WERI-Rb-1 (cell line): ENCODE data around the gene MYLK.
A peak's percentile ranks its signal among the peaks of the same experiment; 100 is the strongest.

Experiments
- DNase-seq: peaks from one replicate; pipeline ENCODE4 v3.0.0-alpha.2; 2020
- H3K27ac ChIP-seq: fragments of 250-450 bp; sonication (Bioruptor Pico); 2 replicates; pipeline ENCODE4 v1.5.1; 2020; ENCODE audit warnings: mild to moderate bottlenecking, moderate library complexity
- H3K27me3 ChIP-seq: fragments of 250-450 bp; sonication (Bioruptor Pico); 2 replicates; pipeline ENCODE4 v1.5.1; 2021; ENCODE audit warnings: mild to moderate bottlenecking, low read depth, moderate library complexity; ENCODE audit not compliant: insufficient read depth, severe bottlenecking
- H3K36me3 ChIP-seq: fragments of 250-450 bp; sonication (Bioruptor Pico); 2 replicates; pipeline ENCODE4 v1.5.1; 2020; ENCODE audit warnings: mild to moderate bottlenecking, moderate library complexity
- H3K4me3 ChIP-seq: 2 replicates; pipeline ENCODE4 v1.5.1; 2011; ENCODE audit warnings: low read depth, mild to moderate bottlenecking, control low read depth, low read length
- H3K9me3 ChIP-seq: fragments of 250-450 bp; sonication (Bioruptor Pico); 2 replicates; pipeline ENCODE4 v1.5.1; 2021; ENCODE audit warnings: mild to moderate bottlenecking, moderate library complexity; ENCODE audit not compliant: severe bottlenecking
- CTCF ChIP-seq: IDR thresholded peaks from 2 replicates; pipeline ENCODE4 v1.5.1; 2011; ENCODE audit warnings: low read depth, mild to moderate bottlenecking, control low read depth, inconsistent platforms, low read length

MYLK gene

GRCh38 chr3:123651449-123652341 lies 232.4 kb downstream of the MYLK start:
- Histone ChIP-seq H3K27me3 (no peaks in the 10 kb centered on the region), H3K36me3 (no peaks in the 10 kb centered on the region), H3K9me3 (no peaks in the 10 kb centered on the region), H3K4me3 (no peak overlapping the region), H3K27ac (peak overlapping the region; percentile 89)
- no peak for DNase-seq
- no peak for TF ChIP-seq CTCF

DNA sequence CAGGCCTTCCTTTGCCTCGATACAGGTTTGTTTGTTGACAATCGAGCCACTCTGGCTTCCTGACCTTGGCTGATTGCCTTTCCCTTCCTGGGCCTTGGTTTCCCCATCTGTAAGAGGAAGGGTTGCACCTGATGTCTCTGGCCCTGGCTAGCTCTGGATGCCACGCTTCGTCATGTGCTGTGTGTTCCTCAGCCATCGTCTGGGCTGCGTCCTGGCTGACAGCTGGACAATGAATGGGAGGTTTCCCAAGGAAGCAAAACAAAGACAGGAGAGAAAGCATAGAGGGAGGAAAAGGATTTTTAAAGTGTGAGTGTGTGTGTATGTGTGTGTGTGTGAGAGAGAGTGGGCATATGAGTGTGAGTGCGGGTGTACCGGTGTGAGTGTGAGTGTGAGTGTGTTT lies 234.0 kb downstream of the MYLK start:
- DNase-seq = no peak
- no peak for TF ChIP-seq CTCF
- H3K4me3 ChIP-seq = no peak overlapping the region
- H3K9me3 ChIP-seq = no peaks in the 10 kb centered on the region
- H3K36me3 ChIP-seq = no peaks in the 10 kb centered on the region
- H3K27me3 ChIP-seq = no peaks in the 10 kb centered on the region
- no peak overlapping the region for H3K27ac ChIP-seq

GRCh38 chr3:123648696-123649405 lies 235.3 kb downstream of the MYLK start:
- Histone ChIP-seq H3K4me3 (no peak overlapping the region), H3K36me3 (no peaks in the 10 kb centered on the region), H3K27ac (no peak overlapping the region), H3K27me3 (no peaks in the 10 kb centered on the region), H3K9me3 (no peaks in the 10 kb centered on the region)
- TF ChIP-seq CTCF = no peak
- no peak for DNase-seq

DNA sequence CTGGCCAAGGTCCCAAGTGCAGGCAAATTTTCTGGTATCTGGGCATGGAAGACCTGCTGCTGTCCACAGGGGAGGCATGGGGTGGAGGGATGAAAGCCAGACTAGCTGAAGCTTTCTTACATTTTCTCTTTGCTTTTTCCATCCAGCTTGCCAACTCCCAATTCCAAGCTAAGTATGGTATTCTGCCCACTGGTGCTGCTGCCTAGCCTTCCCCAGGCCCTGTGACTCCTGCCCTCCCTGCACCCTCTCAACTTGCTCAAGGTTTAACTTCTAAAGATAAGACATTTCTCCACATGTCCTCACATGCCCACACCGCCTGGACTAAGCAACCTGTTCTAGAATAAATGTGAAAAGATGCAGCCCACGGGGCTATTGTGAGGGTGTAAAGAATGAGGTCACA lies 239.8 kb downstream of the MYLK start:
- H3K4me3 ChIP-seq = no peak overlapping the region
- TF ChIP-seq CTCF = no peak
- no peaks in the 10 kb centered on the region for H3K27me3 ChIP-seq
- no peaks in the 10 kb centered on the region for H3K36me3 ChIP-seq
- no peak overlapping the region for H3K27ac ChIP-seq
- H3K9me3 ChIP-seq = no peaks in the 10 kb centered on the region
- DNase-seq = no peak

GRCh38 chr3:123642957-123643330 lies 241.2 kb downstream of the MYLK start:
- H3K27ac ChIP-seq = no peak overlapping the region
- no peaks in the 10 kb centered on the region for H3K27me3 ChIP-seq
- DNase-seq = no peak
- H3K9me3 ChIP-seq = no peaks in the 10 kb centered on the region
- no peaks in the 10 kb centered on the region for H3K36me3 ChIP-seq
- TF ChIP-seq CTCF = no peak
- H3K4me3 ChIP-seq = no peak overlapping the region
